Activated CD8-positive, alpha-beta memory T cell treated with anti-CD3 and anti-CD28 coated beads, Interleukin-2, amount 50 U/mL, for 48 hours (primary cell): ENCODE results near the gene KCND3.

Experiments used
- DNase-seq: peaks from one replicate; pipeline ENCODE4 v3.0.0-alpha.2; 2020

The KCND3 gene

GRCh38 chr1:111836111-111836510 is 153.4 kb downstream of the KCND3 start:
- DNase-seq: no peak

GRCh38 chr1:111835514-111835913 is 154.0 kb downstream of the KCND3 start:
- no peak for DNase-seq

GRCh38 chr1:111834956-111835355 is 154.5 kb downstream of the KCND3 start:
- DNase-seq: no peak

- DNase-seq: no peak
Measured at GRCh38 chr1:111833334-111833733, 156.1 kb downstream of the KCND3 start.

GRCh38 chr1:111832521-111833155 is 156.8 kb downstream of the KCND3 start:
- no peak for DNase-seq

GRCh38 chr1:111831153-111831552 is 158.3 kb downstream of the KCND3 start:
- no peak for DNase-seq

GRCh38 chr1:111827946-111828345 is 161.5 kb downstream of the KCND3 start:
- DNase-seq: no peak

- DNase-seq: no peak
Measured at GRCh38 chr1:111826278-111826677, 163.2 kb downstream of the KCND3 start.

GRCh38 chr1:111825217-111825616 is 164.3 kb downstream of the KCND3 start:
- no peak for DNase-seq

GRCh38 chr1:111822138-111822537 is 167.3 kb downstream of the KCND3 start:
- no peak for DNase-seq

GRCh38 chr1:111821121-111821745 is 168.2 kb downstream of the KCND3 start:
- DNase-seq: no peak

- no peak for DNase-seq
Measured at GRCh38 chr1:111819566-111820263, 169.8 kb downstream of the KCND3 start.

GRCh38 chr1:111818546-111818945 is 170.9 kb downstream of the KCND3 start:
- no peak for DNase-seq

- DNase-seq: no peak
Measured at GRCh38 chr1:111818081-111818480, 171.4 kb downstream of the KCND3 start.

- DNase-seq: no peak
Measured at GRCh38 chr1:111814642-111815041, 174.8 kb downstream of the KCND3 start.

GRCh38 chr1:111814305-111814628 is 175.2 kb downstream of the KCND3 start:
- DNase-seq: no peak

- no peak for DNase-seq
Measured at GRCh38 chr1:111813440-111814304, 175.8 kb downstream of the KCND3 start.

- no peak for DNase-seq
Measured at GRCh38 chr1:111812306-111812705, 177.2 kb downstream of the KCND3 start.

GRCh38 chr1:111811891-111812290 is 177.6 kb downstream of the KCND3 start:
- DNase-seq: no peak

- DNase-seq: no peak
Measured at GRCh38 chr1:111805251-111805650, 184.2 kb downstream of the KCND3 start.

- DNase-seq: no peak
Measured at GRCh38 chr1:111804776-111805175, 184.7 kb downstream of the KCND3 start.

- DNase-seq: no peak
Measured at GRCh38 chr1:111803951-111804350, 185.5 kb downstream of the KCND3 start.

GRCh38 chr1:111802984-111803383 is 186.5 kb downstream of the KCND3 start:
- DNase-seq: no peak
